GM20431 (cell line): ENCODE results near the gene MRPL49.

Source experiments
- in situ Hi-C: fragments of 300-500 bp; cut with MseI, MboI; formaldehyde crosslinking; loops from one replicate; pipeline ENCODE4 v1.15.0; 2020; ENCODE audit warnings: low sequenced_read_pairs; ENCODE audit not compliant: unreplicated experiment

MRPL49 gene

GRCh38 chr11:65102142-65103095 lies 19.7 kb upstream of the MRPL49 start:
- in situ Hi-C loops, result no loop called here

- in situ Hi-C loops, result no loop called here
Observed at GRCh38 chr11:65103476-65103875, 18.6 kb upstream of the MRPL49 start.

GRCh38 chr11:65104628-65105027 lies 17.5 kb upstream of the MRPL49 start:
- in situ Hi-C loops, result no loop called here

GRCh38 chr11:65107078-65107477 lies 15.0 kb upstream of the MRPL49 start:
- in situ Hi-C loops, result no loop called here

DNA sequence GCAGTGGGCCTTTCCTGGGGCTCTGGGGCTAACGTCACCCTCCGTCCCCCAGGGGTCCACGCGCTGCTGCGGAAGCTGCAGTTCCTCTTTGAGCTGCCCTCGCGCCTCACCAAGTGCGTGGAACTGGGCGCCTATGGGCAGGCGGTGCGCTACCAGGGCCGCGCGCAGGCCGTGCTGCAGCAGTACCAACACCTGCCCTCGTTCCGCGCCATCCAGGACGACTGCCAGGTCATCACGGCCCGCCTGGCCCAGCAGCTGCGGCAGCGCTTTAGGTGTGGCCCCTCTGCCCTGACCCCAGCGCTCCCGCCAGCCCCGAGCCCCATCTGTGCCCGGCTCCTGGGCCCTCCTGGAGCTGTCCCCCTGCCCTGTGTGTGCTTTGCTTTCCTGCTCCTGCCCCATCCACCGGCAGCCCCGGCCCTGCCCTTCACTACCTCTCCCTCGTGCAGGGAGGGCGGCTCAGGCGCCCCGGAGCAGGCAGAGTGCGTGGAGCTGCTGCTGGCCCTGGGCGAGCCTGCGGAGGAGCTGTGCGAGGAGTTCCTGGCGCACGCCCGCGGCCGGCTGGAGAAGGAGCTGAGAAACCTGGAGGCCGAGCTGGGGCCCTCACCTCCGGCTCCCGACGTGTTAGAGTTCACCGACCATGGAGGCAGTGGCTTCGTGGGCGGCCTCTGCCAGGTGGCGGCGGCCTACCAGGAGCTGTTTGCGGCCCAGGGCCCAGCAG lies 14.2 kb upstream of the MRPL49 start:
- in situ Hi-C loops, result no loop called here

- in situ Hi-C loops, result no loop called here
Observed at GRCh38 chr11:65108469-65109123, 13.5 kb upstream of the MRPL49 start.

DNA sequence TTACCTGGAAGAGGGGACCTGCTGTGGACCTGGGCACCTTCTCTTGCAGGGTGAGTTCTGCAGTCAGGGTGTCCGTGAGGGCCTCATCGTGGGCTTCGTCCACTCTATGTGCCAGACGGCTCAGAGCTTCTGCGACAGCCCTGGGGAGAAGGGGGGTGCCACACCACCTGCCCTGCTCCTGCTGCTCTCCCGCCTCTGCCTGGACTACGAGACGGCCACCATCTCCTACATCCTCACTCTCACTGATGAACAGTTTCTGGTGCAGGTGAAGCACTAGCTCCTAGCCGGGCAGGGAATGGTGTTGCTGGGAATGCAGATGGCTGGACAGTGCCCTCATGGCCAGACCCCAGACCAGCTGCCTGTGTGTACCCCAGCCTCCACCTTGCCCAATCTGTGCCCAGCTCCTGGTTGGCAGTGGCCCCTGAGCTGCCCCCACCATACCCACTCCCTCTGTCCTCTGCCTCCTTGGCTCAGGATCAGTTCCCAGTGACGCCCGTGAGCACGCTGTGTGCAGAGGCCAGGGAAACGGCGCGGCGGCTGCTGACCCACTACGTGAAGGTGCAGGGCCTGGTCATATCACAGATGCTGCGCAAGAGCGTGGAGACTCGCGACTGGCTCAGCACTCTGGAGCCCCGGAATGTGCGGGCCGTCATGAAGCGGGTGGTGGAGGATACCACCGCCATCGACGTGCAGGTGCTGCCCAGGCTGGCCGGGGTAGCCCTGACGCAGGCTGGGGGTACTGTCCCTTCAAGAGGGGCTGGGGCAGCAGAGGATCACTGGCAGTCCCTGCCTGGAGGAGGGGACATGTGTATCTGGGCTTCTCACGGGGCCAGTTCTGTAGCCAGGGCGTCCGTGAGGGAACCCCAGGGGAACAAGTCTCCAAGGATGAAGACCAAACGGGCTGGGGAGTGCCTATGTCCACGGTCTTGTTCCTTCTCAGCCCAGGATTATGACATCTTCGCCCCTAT lies 12.6 kb upstream of the MRPL49 start:
- in situ Hi-C loops, result no loop called here

DNA sequence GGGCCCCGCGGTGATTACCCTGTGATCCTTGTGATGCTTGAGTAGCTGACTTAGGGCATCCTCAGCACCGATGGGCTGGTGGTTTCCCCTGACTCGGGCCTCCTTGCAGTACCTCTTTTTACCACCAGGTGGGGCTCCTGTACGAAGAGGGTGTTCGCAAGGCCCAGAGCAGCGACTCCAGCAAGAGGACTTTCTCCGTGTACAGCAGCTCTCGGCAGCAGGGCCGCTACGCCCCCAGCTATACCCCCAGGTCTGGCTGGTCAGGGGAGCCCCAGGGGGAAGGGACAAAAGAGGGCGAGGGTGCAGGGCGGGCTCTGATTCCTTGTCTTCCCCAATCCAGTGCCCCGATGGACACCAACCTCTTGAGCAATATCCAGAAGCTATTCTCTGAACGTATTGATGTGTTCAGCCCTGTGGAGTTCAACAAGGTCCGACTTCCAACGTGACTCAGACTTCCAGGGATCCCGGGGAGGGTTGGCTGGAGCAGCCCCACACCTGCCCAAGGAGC lies 11.7 kb upstream of the MRPL49 start:
- in situ Hi-C loops, result no loop called here

- in situ Hi-C loops, result no loop called here
Observed at GRCh38 chr11:65111159-65111743, 10.9 kb upstream of the MRPL49 start.

- in situ Hi-C loops, result no loop called here
Observed at GRCh38 chr11:65111744-65112545, 10.2 kb upstream of the MRPL49 start, which contains the start of gene TM7SF2. TSS of gene TM7SF2 (plus strand) at chr11:65111872. CDS start at chr11:65112016, 144 bp downstream.

GRCh38 chr11:65112546-65113360 lies 9.4 kb upstream of the MRPL49 start:
- in situ Hi-C loops, result no loop called here

GRCh38 chr11:65113361-65113756 lies 8.8 kb upstream of the MRPL49 start:
- in situ Hi-C loops, result no loop called here

DNA sequence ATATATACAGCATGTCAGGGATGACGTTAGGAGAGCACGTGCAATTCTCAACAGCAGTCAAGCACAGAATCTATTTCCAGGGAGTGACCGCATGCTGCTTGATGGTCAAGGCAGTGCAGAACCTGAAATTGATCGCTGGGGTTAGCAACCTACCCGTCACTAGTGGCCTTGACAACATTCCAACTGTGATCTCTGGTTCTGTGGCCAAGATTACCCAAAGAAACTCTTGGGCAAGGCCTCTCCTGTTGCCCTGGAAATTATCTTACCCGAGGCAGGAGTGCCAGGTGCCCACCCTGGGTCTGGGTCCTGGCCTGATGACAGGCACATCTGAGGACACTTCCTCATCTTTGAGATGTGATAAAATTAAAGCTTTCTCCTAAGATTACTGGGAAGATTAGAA lies 8.3 kb upstream of the MRPL49 start:
- in situ Hi-C loops, result no loop called here

- in situ Hi-C loops, result no loop called here
Observed at GRCh38 chr11:65114538-65115171, 7.5 kb upstream of the MRPL49 start.

DNA sequence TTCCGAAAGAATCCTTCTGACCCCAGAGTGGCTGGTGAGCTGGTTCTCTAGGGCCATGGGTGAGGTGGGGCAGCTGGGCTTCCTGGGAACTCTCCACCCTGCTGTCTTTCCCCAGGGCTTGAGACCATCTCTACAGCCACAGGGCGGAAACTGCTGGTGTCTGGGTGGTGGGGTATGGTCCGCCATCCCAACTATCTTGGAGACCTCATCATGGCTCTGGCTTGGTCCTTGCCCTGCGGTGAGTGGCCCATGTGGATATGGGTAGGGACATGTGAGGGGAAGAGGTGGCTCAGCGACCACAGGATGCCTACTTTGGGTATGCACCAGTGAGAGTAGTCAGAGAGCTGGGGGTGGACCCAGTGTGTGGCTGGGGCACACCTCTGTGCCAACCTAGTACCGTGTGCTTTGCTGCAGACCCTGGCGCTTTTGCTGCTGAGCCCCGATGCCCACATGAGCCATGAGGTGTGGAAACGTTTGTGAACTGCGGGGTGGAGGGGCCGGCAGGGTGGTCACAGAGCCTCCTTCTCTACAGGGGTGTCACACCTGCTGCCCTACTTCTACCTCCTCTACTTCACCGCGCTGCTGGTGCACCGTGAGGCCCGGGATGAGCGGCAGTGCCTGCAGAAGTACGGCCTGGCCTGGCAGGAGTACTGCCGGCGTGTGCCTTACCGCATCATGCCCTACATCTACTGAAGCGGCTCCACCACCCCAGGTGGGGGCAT lies 6.6 kb upstream of the MRPL49 start:
- in situ Hi-C loops, result no loop called here
